Gastroesophageal sphincter (tissue), 4 donors: Measurements from ENCODE around the gene ABHD12. TPM values are rescaled to one million over a fixed set of nuclear protein-coding genes. Genes with fewer than 3 reads are reported as not detected.

ENCODE experiments used
- ATAC-seq: fragments of 150-250 bp; one replicate; pipeline ENCODE4 v1.9.1; 2016; ENCODE audit warnings: mild to moderate bottlenecking, moderate library complexity
- H3K27ac ChIP-seq, 4 donors: fragments of 200-600 bp; sonication (generic) in 3 of 4; 1 replicate in 3 of 4; 2 replicates in 1 of 4; pipeline ENCODE4 v1.5.1; 2016 to 2019
- H3K27me3 ChIP-seq: fragments of 200-600 bp; sonication (generic); one replicate; pipeline ENCODE4 v1.5.1; 2019
- H3K36me3 ChIP-seq, 2 donors: fragments of 200-600 bp; sonication (generic); one replicate each; pipeline ENCODE4 v1.5.1; 2019; ENCODE audit warnings: control low read depth in 1 of 2
- H3K4me1 ChIP-seq, 3 donors: fragments of 200-600 bp; sonication (generic); 1 replicate in 2 of 3; 2 replicates in 1 of 3; pipeline ENCODE4 v1.5.1; 2016 to 2019; ENCODE audit warnings: control low read depth in 2 of 3
- H3K4me3 ChIP-seq, 2 donors: fragments of 200-600 bp; sonication (generic); one replicate each; pipeline ENCODE4 v1.5.1; 2019; ENCODE audit warnings: mild to moderate bottlenecking in 1 of 2, moderate library complexity in 1 of 2
- H3K9me3 ChIP-seq, 3 donors: fragments of 200-600 bp; sonication (generic); one replicate each; pipeline ENCODE4 v1.5.1; 2017 to 2019; ENCODE audit warnings: control low read depth in 2 of 3
- EP300 ChIP-seq: sonication (generic); formaldehyde crosslinking; IDR thresholded peaks from one replicate; pipeline ENCODE4 v1.6.1; 2017; ENCODE audit warnings: antibody characterized with exemption, mild to moderate bottlenecking
- POLR2A ChIP-seq, 2 donors: fragments of 450-650 bp; IDR thresholded peaks; one replicate each; pipeline ENCODE4 v1.6.1; 2017; ENCODE audit warnings: antibody characterized with exemption in 2 of 2, mild to moderate bottlenecking in 2 of 2, moderate library complexity in 1 of 2
- POLR2AphosphoS5 ChIP-seq: sonication (generic); formaldehyde crosslinking; IDR thresholded peaks from one replicate; pipeline ENCODE4 v1.6.1; 2017; ENCODE audit warnings: antibody characterized with exemption
- WGBS, 2 donors: methylation state at CpG; one replicate each; pipeline ENCODE4 v1.1.5; 2018; ENCODE audit warnings: low coverage in 1 of 2; 5-methylcytosine and 5-hydroxymethylcytosine counted together
- total RNA-seq, 4 donors: library from RNA; depleted of rRNA; stranded (reverse); fragments of >200 nt; gene quantifications; one replicate each; pipeline ENCODE4 v1.1.0, GENCODE V29; 2016
- TF ChIP-seq, protein P1 (sequence below), 4 experiments: fragments of 200-600 bp in 2 of 4; fragments of 450-650 bp in 2 of 4; sonication (generic) in 1 of 4; IDR thresholded peaks; one replicate each; pipeline ENCODE4 v1.5.1; 2017 to 2019; ENCODE audit warnings: antibody characterized with exemption in 4 of 4, mild to moderate bottlenecking in 2 of 4, moderate library complexity in 2 of 4

Gene ABHD12
- total RNA-seq, 4 donors from 2014 or later, result 19.2 to 45.9 (median 39.3) TPM

- no peak for ATAC-seq
- Histone ChIP-seq H3K9me3 (no peaks in the 10 kb centered on the region), H3K4me3 (no peak overlapping the region), H3K27me3 (no peaks in the 10 kb centered on the region), H3K4me1 (no peaks in the 10 kb centered on the region), H3K36me3 (peaks cover 0 to 100% of the 10 kb centered on the region in 2 donors), H3K27ac (peak overlapping the region in 2 of 4 donors; percentile 27 to 34)
- 75 to 84% methylated on average over 4 to 14 of the region's 24 CpGs for WGBS, 2 donors
- TF ChIP-seq POLR2A (IDR thresholded peaks at IDR 0.05) (no peak), POLR2AphosphoS5 (no peak), EP300 (no peak)
- TF ChIP-seq, protein P1, sequence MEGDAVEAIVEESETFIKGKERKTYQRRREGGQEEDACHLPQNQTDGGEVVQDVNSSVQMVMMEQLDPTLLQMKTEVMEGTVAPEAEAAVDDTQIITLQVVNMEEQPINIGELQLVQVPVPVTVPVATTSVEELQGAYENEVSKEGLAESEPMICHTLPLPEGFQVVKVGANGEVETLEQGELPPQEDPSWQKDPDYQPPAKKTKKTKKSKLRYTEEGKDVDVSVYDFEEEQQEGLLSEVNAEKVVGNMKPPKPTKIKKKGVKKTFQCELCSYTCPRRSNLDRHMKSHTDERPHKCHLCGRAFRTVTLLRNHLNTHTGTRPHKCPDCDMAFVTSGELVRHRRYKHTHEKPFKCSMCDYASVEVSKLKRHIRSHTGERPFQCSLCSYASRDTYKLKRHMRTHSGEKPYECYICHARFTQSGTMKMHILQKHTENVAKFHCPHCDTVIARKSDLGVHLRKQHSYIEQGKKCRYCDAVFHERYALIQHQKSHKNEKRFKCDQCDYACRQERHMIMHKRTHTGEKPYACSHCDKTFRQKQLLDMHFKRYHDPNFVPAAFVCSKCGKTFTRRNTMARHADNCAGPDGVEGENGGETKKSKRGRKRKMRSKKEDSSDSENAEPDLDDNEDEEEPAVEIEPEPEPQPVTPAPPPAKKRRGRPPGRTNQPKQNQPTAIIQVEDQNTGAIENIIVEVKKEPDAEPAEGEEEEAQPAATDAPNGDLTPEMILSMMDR (IDR thresholded peaks at IDR 0.05), result no peak
Observed at GRCh38 chr20:25285856-25286798, 104.5 kb downstream of the ABHD12 start.

DNA sequence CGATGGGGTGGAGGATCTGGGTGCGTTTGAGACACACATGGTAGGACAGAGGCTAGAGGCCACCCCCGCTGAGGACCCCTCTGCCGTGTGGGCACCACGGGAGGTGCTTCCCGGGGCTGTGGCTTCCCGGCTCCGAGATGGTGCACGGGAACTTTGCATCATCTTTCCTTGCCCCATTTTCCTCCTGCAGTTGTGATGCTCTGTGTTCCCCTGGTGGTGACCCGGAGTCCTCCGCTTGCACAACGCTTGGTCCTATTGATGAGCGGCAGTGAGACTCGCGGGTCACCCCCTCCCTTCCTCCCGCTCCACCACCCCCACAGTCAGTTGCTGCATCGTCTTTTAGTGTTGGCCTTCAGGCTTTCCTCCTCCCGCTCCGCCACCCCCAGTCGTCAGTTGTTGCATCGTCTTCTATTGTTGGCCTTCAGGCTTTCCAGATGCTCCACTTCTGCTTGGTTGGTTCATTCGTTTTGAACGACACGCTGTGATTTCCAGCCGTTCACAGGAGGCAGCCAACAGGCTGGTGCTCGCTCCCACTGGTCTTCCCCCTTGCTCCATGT is 105.5 kb downstream of the ABHD12 start:
- WGBS, 2 donors, result 81 to 82% methylated on average over 13 to 25 of the region's 26 CpGs
- ATAC-seq, result no peak

GRCh38 chr20:25284131-25284601 is 106.5 kb downstream of the ABHD12 start:
- ATAC-seq, result no peak
- Histone ChIP-seq H3K27ac (no peak overlapping the region), H3K27me3 (no peaks in the 10 kb centered on the region), H3K36me3 (peaks cover 0 to 100% of the 10 kb centered on the region in 2 donors), H3K4me1 (peaks cover 0 to 17% (median 0%) of the 10 kb centered on the region in 3 donors), H3K9me3 (no peaks in the 10 kb centered on the region), H3K4me3 (no peak overlapping the region)
- TF ChIP-seq POLR2A (IDR thresholded peaks at IDR 0.05) (no peak), EP300 (no peak), POLR2AphosphoS5 (no peak)
- 80 to 100% methylated on average over 1 of the region's 17 CpGs for WGBS, 2 donors

More for the DNA sequence above, 105.5 kb downstream of the ABHD12 start:
- no peaks in the 10 kb centered on the region for H3K27me3 ChIP-seq
- H3K36me3 ChIP-seq, result peaks cover 0 to 100% of the 10 kb centered on the region in 2 donors
- TF ChIP-seq POLR2A (IDR thresholded peaks at IDR 0.05), result no peak
- TF ChIP-seq, protein P1 (IDR thresholded peaks at IDR 0.05), result peak in 1 of 4 experiments; percentile 12
- H3K9me3 ChIP-seq, result no peaks in the 10 kb centered on the region
- H3K4me3 ChIP-seq, result no peak overlapping the region
- peaks cover 0 to 8% (median 0%) of the 10 kb centered on the region in 3 donors for H3K4me1 ChIP-seq
- no peak overlapping the region for H3K27ac ChIP-seq

DNA sequence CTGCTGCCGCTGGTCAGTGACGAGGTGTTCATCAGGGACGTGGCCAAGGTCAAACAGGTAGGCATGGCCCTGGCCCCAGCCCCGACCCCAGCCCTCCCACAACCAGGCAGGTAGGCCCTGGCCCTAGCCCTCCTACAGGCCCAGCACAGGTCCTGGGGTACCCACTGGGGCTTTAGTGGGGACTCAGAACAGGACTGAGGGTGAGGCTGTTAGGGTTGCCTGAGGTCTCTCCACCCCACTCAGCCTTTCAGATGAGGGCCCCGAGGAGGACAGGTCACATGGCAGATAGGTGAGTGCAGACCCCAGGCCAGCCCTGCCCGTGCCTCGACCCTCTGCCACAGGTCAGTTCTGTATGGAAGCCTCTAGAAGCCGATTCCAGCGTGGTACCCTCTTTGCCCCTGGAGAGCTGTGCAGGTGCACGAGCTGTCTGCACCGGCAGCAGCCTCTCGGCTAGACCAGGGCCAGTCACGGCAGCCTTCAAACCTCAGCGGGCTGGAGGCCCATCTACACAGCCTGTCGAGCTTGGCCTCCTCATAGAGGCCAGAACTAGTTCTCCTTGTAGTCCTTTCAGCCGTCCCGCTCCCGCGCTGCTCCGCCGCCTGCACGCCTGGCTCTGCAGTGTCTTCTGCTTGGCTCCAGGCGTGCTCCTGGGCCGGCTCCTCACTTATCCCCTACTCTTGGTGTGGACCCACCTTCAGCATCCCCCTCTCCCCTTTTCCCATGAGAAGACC is 107.2 kb downstream of the ABHD12 start:
- peak overlapping the region in 3 of 4 donors; percentile 31 to 81 (median 43) for H3K27ac ChIP-seq
- H3K9me3 ChIP-seq, result no peaks in the 10 kb centered on the region
- H3K4me3 ChIP-seq, result no peak overlapping the region
- H3K36me3 ChIP-seq, result peaks cover 0 to 100% of the 10 kb centered on the region in 2 donors
- no peaks in the 10 kb centered on the region for H3K27me3 ChIP-seq
- H3K4me1 ChIP-seq, result peaks cover 0 to 17% (median 0%) of the 10 kb centered on the region in 3 donors
- TF ChIP-seq EP300, result no peak
- TF ChIP-seq, protein P1 (IDR thresholded peaks at IDR 0.05), result no peak
- no peak for TF ChIP-seq POLR2AphosphoS5
- TF ChIP-seq POLR2A (IDR thresholded peaks at IDR 0.05), result no peak
- 89% methylated on average over 11 of the region's 24 CpGs; no CpG with 5 or more reads in 1 of the 2 donors for WGBS, 2 donors
- no peak for ATAC-seq

GRCh38 chr20:25282796-25283195 is 107.8 kb downstream of the ABHD12 start:
- WGBS, 2 donors, result 76% methylated on average over 7 of the region's 11 CpGs; no CpG with 5 or more reads in 1 of the 2 donors
- Histone ChIP-seq H3K36me3 (peaks cover 0 to 100% of the 10 kb centered on the region in 2 donors), H3K27me3 (no peaks in the 10 kb centered on the region), H3K4me3 (no peak overlapping the region), H3K9me3 (no peaks in the 10 kb centered on the region), H3K27ac (peak overlapping the region in 3 of 4 donors; percentile 31 to 81 (median 43)), H3K4me1 (peaks cover 0 to 18% (median 0%) of the 10 kb centered on the region in 3 donors)
- no peak for ATAC-seq
- TF ChIP-seq, protein P1 (IDR thresholded peaks at IDR 0.05), result no peak
- TF ChIP-seq EP300 (no peak), POLR2AphosphoS5 (no peak), POLR2A (IDR thresholded peaks at IDR 0.05) (no peak)
